SK-N-SH (cell line): ENCODE results near the gene SIRPB1. TPM values are rescaled to one million over a fixed set of nuclear protein-coding genes. Genes with fewer than 3 reads are reported as not detected.

Experiments
- CTCF ChIA-PET: fragments of 300-600, 350-600 bp; formaldehyde crosslinking; extraction: SDS; loops from one replicate; lab custom pipeline; 2021; lab: Yijun Ruan, JAX
- POLR2A ChIA-PET: fragments of 350-600 bp; sonication (Branson Sonifier 250); formaldehyde crosslinking; extraction: SDS; loops from one replicate; lab custom pipeline; 2020; ENCODE audit warnings: antibody characterized with exemption, inconsistent platforms; lab: Yijun Ruan, JAX
- DNase-seq: peaks from one replicate; pipeline ENCODE4 v3.0.0; 2012
- H2AFZ ChIP-seq: fragments of 200-600 bp; sonication (generic); 2 replicates; pipeline ENCODE4 v1.8.1; 2016; ENCODE audit warnings: antibody characterized with exemption, mild to moderate bottlenecking, low read depth
- H3F3A ChIP-seq: fragments of 200-600 bp; sonication (generic); replicated peaks from 2 replicates; pipeline ENCODE3; 2016; ENCODE audit warnings: antibody characterized with exemption, mild to moderate bottlenecking; ENCODE audit not compliant: insufficient read depth
- H3K27ac ChIP-seq, 2 experiments: fragments of 200-500 bp in 1 of 2; fragments of 200-600 bp in 1 of 2; sonication (Bioruptor generic) in 1 of 2; sonication (generic), shearing (Covaris generic) in 1 of 2; 2 replicates each; pipeline versions ENCODE4 v1.5.1 to v1.6.1; 2014 to 2016; ENCODE audit warnings: low read depth in 2 of 2, inconsistent platforms in 1 of 2, low read length in 1 of 2, mild to moderate bottlenecking in 1 of 2, mixed read lengths in 1 of 2
- H3K27me3 ChIP-seq: fragments of 200-600 bp; sonication (generic), shearing (Covaris generic); 2 replicates; pipeline ENCODE4 v1.6.1; 2016; ENCODE audit warnings: mixed run types; ENCODE audit not compliant: insufficient read depth
- H3K36me3 ChIP-seq, 2 experiments: fragments of 200-500 bp in 1 of 2; fragments of 200-600 bp in 1 of 2; sonication (Bioruptor generic) in 1 of 2; sonication (generic) in 1 of 2; replicated peaks in 1 of 2; 2 replicates each; pipeline versions ENCODE3 to v1.5.1; 2014 to 2016; ENCODE audit warnings: low read length in 1 of 2, mild to moderate bottlenecking in 1 of 2; ENCODE audit not compliant: insufficient read depth in 2 of 2, control insufficient read depth in 1 of 2
- H3K4me1 ChIP-seq, 2 experiments: fragments of 200-500 bp in 1 of 2; fragments of 200-600 bp in 1 of 2; sonication (Bioruptor generic) in 1 of 2; sonication (generic), shearing (Covaris generic) in 1 of 2; 2 replicates each; pipeline versions ENCODE4 v1.5.1 to v1.6.1; 2014 to 2016; ENCODE audit warnings: low read depth in 1 of 2, low read length in 1 of 2, mixed run types in 1 of 2; ENCODE audit not compliant: insufficient read depth in 2 of 2, control insufficient read depth in 1 of 2
- H3K4me2 ChIP-seq: fragments of 200-600 bp; sonication (generic), shearing (Covaris generic); 2 replicates; pipeline ENCODE4 v1.6.1; 2017; ENCODE audit warnings: mixed run types
- H3K4me3 ChIP-seq, 2 experiments: fragments of 200-500 bp in 1 of 2; fragments of 200-600 bp in 1 of 2; sonication (Bioruptor generic) in 1 of 2; sonication (generic), shearing (Covaris generic) in 1 of 2; 2 replicates each; pipeline versions ENCODE4 v1.5.1 to v1.8.1; 2014 to 2016; ENCODE audit warnings: low read depth in 2 of 2, inconsistent platforms in 1 of 2, low read length in 1 of 2, mild to moderate bottlenecking in 1 of 2, mixed read lengths in 1 of 2, moderate library complexity in 1 of 2
- H3K79me2 ChIP-seq: fragments of 200-600 bp; sonication (generic); 2 replicates; pipeline ENCODE4 v1.8.1; 2017; ENCODE audit warnings: mild to moderate bottlenecking; ENCODE audit not compliant: insufficient read depth
- H3K9ac ChIP-seq: fragments of 200-600 bp; sonication (generic); 2 replicates; pipeline ENCODE4 v1.6.1; 2017; ENCODE audit warnings: mixed run types
- H3K9me2 ChIP-seq: fragments of 200-600 bp; sonication (generic); 2 replicates; pipeline ENCODE4 v1.6.1; 2017; ENCODE audit warnings: mixed run types
- H3K9me3 ChIP-seq: fragments of 200-600 bp; sonication (generic); 2 replicates; pipeline ENCODE4 v1.6.1; 2017; ENCODE audit warnings: mixed run types, mild to moderate bottlenecking, moderate library complexity
- H4K20me1 ChIP-seq: fragments of 200-600 bp; sonication (generic); 2 replicates; pipeline ENCODE4 v1.6.1; 2017; ENCODE audit warnings: mild to moderate bottlenecking, mixed run types; ENCODE audit not compliant: insufficient read depth
- ELF1 ChIP-seq: IDR thresholded peaks from 2 replicates; pipeline ENCODE4 v1.4.0; 2012
- EP300 ChIP-seq, 2 experiments: IDR thresholded peaks; 2 replicates each; pipeline versions ENCODE4 v1.4.0 to v1.6.1; 2012; ENCODE audit warnings: borderline replicate concordance in 1 of 2, low read depth in 1 of 2, low read length in 1 of 2
- EZH2phosphoT487 ChIP-seq: fragments of 200-600 bp; sonication (generic); IDR thresholded peaks from 2 replicates; pipeline ENCODE4 v1.6.1; 2017; ENCODE audit warnings: low read depth, mixed run types, mild to moderate bottlenecking, antibody characterized with exemption, moderate library complexity, borderline replicate concordance
- FOXJ3 ChIP-seq: sonication (generic); formaldehyde crosslinking; IDR thresholded peaks from 2 replicates; pipeline ENCODE4 v1.5.1; 2020; ENCODE audit warnings: mild to moderate bottlenecking, missing genetic modification reagents
- FOXM1 ChIP-seq: IDR thresholded peaks from 2 replicates; pipeline ENCODE4 v1.4.0; 2012; ENCODE audit warnings: low read depth, mild to moderate bottlenecking
- GATA2 ChIP-seq: sonication (generic); formaldehyde crosslinking; IDR thresholded peaks from 2 replicates; pipeline ENCODE4 v1.5.0; 2020; ENCODE audit warnings: mild to moderate bottlenecking, missing genetic modification reagents
- JUND ChIP-seq: IDR thresholded peaks from 2 replicates; pipeline ENCODE4 v1.4.0; 2012
- MXI1 ChIP-seq: IDR thresholded peaks from 2 replicates; pipeline ENCODE4 v1.6.1; 2012; ENCODE audit warnings: mild to moderate bottlenecking, low read depth, low read length, improper control_type of control experiment
- NFIC ChIP-seq: IDR thresholded peaks from 2 replicates; pipeline ENCODE4 v1.4.0; 2012; ENCODE audit warnings: borderline replicate concordance
- NRF1 ChIP-seq: IDR thresholded peaks from 2 replicates; pipeline ENCODE4 v1.6.1; 2012; ENCODE audit warnings: low read depth, mild to moderate bottlenecking, low read length
- POLR2AphosphoS5 ChIP-seq: IDR thresholded peaks from 2 replicates; pipeline ENCODE4 v1.6.1; 2012; ENCODE audit warnings: low read depth, low read length
- RAD21 ChIP-seq: IDR thresholded peaks from 2 replicates; pipeline ENCODE4 v1.6.1; 2012; ENCODE audit warnings: mild to moderate bottlenecking, low read length
- RXRA ChIP-seq: IDR thresholded peaks from 2 replicates; pipeline ENCODE4 v1.4.0; 2012; ENCODE audit warnings: low read depth, mild to moderate bottlenecking, borderline replicate concordance
- SIN3A ChIP-seq: IDR thresholded peaks from 2 replicates; pipeline ENCODE4 v1.6.1; 2012; ENCODE audit warnings: low read depth, mild to moderate bottlenecking, low read length, moderate library complexity, borderline replicate concordance
- YY1 ChIP-seq: IDR thresholded peaks from 2 replicates; pipeline ENCODE4 v1.4.0; 2012; ENCODE audit warnings: low read depth, mild to moderate bottlenecking
- WGBS: methylation state at CpG from one replicate; pipeline ENCODE4 v1.1.6; 2017; ENCODE audit warnings: low lambda C conversion rate; 5-methylcytosine and 5-hydroxymethylcytosine counted together
- polyA plus RNA-seq, 3 experiments: library from polyadenylated mRNA; depleted of rRNA; stranded (reverse); fragments of >200 nt; gene quantifications; 2 replicates each; pipeline ENCODE4 v1.2.3, GENCODE V29; 2012
- TF ChIP-seq, protein P1 (sequence below): fragments of 150-350 bp; IDR thresholded peaks from 2 replicates; pipeline ENCODE4 v1.6.1; 2016; ENCODE audit warnings: mild to moderate bottlenecking, low read depth, low read length
- TF ChIP-seq, protein P2 (sequence below): IDR thresholded peaks from 2 replicates; pipeline ENCODE4 v1.4.0; 2012; ENCODE audit warnings: low read depth, borderline replicate concordance
- TF ChIP-seq, protein P3 (sequence below): fragments of 200-600 bp; sonication (generic); IDR thresholded peaks from 2 replicates; pipeline ENCODE4 v1.6.1; 2017; ENCODE audit warnings: antibody characterized with exemption, mild to moderate bottlenecking, moderate library complexity
- TF ChIP-seq, protein P4 (sequence below): IDR thresholded peaks from 2 replicates; pipeline ENCODE4 v1.4.0; 2012; ENCODE audit warnings: low read depth, borderline replicate concordance
- TF ChIP-seq, protein P5 (sequence below): fragments of 150-350 bp; IDR thresholded peaks from 2 replicates; pipeline ENCODE4 v1.6.1; 2017; ENCODE audit warnings: antibody characterized with exemption, low read length, low read depth, borderline replicate concordance

SIRPB1 gene
- polyA plus RNA-seq, 1 of the 3 experiments (the other 2 are of a cell fraction): 0.53 TPM

DNA sequence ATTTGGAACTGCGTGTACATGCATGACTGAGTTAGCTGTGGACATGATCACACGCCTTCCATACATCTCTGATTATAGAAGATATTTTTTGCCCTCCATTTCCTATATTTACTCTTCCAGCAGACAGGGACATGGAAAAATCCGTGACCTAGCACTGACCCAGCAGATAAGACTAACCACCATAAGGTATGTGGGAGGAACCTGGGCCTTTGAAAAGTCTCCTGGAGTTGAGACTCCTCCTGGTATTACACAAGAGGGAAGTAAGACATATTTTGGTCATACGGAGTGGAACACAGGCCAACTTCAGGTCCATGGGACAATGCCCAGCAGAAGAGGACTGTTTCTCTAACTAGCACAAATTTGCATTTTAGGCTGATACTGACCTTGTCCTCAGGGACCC, 13.7 kb upstream of the SIRPB1 start:
- Histone ChIP-seq H3K4me1 (peaks cover 0 to 5% of the 10 kb centered on the region in 2 experiments; a peak in 1 of 4 replicates), H3K27me3 (no peaks in the 10 kb centered on the region), H3K9me2 (no peaks in the 10 kb centered on the region), H3K9me3 (no peaks in the 10 kb centered on the region), H2AFZ (no peak overlapping the region), H4K20me1 (no peaks in the 10 kb centered on the region), H3K27ac (no peak overlapping the region), H3K4me3 (no peak overlapping the region), H3K36me3 (no peaks in the 10 kb centered on the region), H3K4me2 (no peak overlapping the region), H3K79me2 (no peaks in the 10 kb centered on the region), H3F3A (no peaks in the 10 kb centered on the region), H3K9ac (no peak overlapping the region)
- WGBS: 58% methylated on average over 4 of the region's 4 CpGs
- DNase-seq: no peak
- POLR2A ChIA-PET: no interaction called here
- CTCF ChIA-PET: no interaction called here
- TF ChIP-seq FOXJ3 (CRISPR knock-in tag) (no peak), JUND (no peak), NRF1 (no peak), NFIC (no peak), RAD21 (no peak)

GRCh38 chr20:1632178-1632577, 12.4 kb upstream of the SIRPB1 start:
- Histone ChIP-seq H3K9me3 (no peaks in the 10 kb centered on the region), H4K20me1 (no peaks in the 10 kb centered on the region), H3K9ac (no peak overlapping the region), H3K4me3 (no peak overlapping the region), H3K36me3 (no peaks in the 10 kb centered on the region), H3K4me2 (no peak overlapping the region), H3F3A (no peaks in the 10 kb centered on the region), H3K27ac (no peak overlapping the region), H3K9me2 (no peaks in the 10 kb centered on the region), H3K4me1 (peaks cover 0 to 5% of the 10 kb centered on the region in 2 experiments; a peak in 1 of 4 replicates), H2AFZ (no peak overlapping the region), H3K79me2 (no peaks in the 10 kb centered on the region), H3K27me3 (no peaks in the 10 kb centered on the region)
- no peak for DNase-seq
- POLR2A ChIA-PET: no interaction called here
- TF ChIP-seq, protein P1, sequence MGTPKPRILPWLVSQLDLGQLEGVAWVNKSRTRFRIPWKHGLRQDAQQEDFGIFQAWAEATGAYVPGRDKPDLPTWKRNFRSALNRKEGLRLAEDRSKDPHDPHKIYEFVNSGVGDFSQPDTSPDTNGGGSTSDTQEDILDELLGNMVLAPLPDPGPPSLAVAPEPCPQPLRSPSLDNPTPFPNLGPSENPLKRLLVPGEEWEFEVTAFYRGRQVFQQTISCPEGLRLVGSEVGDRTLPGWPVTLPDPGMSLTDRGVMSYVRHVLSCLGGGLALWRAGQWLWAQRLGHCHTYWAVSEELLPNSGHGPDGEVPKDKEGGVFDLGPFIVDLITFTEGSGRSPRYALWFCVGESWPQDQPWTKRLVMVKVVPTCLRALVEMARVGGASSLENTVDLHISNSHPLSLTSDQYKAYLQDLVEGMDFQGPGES: no peak
- TF ChIP-seq NRF1 (no peak), YY1 (no peak), EZH2phosphoT487 (no peak), ELF1 (no peak), GATA2 (CRISPR knock-in tag) (no peak), MXI1 (no peak), RAD21 (no peak), RXRA (no peak), POLR2AphosphoS5 (no peak), EP300 (IDR thresholded peaks at IDR 0.05; ENCODE audit: borderline replicate concordance in 1 of 2, low read depth in 1 of 2, low read length in 1 of 2) (no peak), SIN3A (no peak), FOXM1 (no peak)
- TF ChIP-seq, protein P2, sequence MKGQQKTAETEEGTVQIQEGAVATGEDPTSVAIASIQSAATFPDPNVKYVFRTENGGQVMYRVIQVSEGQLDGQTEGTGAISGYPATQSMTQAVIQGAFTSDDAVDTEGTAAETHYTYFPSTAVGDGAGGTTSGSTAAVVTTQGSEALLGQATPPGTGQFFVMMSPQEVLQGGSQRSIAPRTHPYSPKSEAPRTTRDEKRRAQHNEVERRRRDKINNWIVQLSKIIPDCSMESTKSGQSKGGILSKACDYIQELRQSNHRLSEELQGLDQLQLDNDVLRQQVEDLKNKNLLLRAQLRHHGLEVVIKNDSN: no peak
- TF ChIP-seq, protein P3, sequence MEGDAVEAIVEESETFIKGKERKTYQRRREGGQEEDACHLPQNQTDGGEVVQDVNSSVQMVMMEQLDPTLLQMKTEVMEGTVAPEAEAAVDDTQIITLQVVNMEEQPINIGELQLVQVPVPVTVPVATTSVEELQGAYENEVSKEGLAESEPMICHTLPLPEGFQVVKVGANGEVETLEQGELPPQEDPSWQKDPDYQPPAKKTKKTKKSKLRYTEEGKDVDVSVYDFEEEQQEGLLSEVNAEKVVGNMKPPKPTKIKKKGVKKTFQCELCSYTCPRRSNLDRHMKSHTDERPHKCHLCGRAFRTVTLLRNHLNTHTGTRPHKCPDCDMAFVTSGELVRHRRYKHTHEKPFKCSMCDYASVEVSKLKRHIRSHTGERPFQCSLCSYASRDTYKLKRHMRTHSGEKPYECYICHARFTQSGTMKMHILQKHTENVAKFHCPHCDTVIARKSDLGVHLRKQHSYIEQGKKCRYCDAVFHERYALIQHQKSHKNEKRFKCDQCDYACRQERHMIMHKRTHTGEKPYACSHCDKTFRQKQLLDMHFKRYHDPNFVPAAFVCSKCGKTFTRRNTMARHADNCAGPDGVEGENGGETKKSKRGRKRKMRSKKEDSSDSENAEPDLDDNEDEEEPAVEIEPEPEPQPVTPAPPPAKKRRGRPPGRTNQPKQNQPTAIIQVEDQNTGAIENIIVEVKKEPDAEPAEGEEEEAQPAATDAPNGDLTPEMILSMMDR: no peak
- TF ChIP-seq, protein P4, sequence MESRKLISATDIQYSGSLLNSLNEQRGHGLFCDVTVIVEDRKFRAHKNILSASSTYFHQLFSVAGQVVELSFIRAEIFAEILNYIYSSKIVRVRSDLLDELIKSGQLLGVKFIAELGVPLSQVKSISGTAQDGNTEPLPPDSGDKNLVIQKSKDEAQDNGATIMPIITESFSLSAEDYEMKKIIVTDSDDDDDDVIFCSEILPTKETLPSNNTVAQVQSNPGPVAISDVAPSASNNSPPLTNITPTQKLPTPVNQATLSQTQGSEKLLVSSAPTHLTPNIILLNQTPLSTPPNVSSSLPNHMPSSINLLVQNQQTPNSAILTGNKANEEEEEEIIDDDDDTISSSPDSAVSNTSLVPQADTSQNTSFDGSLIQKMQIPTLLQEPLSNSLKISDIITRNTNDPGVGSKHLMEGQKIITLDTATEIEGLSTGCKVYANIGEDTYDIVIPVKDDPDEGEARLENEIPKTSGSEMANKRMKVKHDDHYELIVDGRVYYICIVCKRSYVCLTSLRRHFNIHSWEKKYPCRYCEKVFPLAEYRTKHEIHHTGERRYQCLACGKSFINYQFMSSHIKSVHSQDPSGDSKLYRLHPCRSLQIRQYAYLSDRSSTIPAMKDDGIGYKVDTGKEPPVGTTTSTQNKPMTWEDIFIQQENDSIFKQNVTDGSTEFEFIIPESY: no peak
- TF ChIP-seq, protein P5, sequence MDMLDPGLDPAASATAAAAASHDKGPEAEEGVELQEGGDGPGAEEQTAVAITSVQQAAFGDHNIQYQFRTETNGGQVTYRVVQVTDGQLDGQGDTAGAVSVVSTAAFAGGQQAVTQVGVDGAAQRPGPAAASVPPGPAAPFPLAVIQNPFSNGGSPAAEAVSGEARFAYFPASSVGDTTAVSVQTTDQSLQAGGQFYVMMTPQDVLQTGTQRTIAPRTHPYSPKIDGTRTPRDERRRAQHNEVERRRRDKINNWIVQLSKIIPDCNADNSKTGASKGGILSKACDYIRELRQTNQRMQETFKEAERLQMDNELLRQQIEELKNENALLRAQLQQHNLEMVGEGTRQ: no peak
- CTCF ChIA-PET: no interaction called here
- WGBS: 45% methylated on average over 4 of the region's 4 CpGs
